ENCODE measurements around the gene PLEKHM3.
A peak's percentile ranks its signal among the peaks of the same experiment; 100 is the strongest.
"Not testable (repeated sequence)": the region's sequence is repeated elsewhere in the genome, so short reads cannot be mapped to it uniquely, and the experiment has no call there.

Gene PLEKHM3

DNA sequence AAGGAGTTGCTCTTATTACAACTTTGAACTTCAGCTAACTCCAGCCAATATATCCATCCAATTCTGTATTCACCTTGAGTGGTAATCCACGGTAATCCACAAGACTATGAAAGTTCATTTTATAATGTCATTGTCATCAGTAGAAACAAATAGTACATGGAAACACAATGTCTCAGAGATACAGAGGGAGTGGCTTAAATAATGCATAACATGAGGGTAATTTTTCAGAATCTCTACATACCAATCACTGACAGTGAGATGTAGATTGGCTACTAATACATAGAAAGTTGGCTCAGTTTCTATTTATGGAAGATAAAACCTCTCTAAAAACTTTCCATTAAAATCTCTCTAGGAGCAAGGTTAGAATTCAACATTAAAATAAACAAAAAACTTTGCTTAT is 93.2 kb downstream of the PLEKHM3 start:
- DNase-seq (ENCODE audit: low read depth) = no peak
- no peak overlapping the region for H3K4me3 ChIP-seq (ENCODE audit: low read depth, low read length)

DNA sequence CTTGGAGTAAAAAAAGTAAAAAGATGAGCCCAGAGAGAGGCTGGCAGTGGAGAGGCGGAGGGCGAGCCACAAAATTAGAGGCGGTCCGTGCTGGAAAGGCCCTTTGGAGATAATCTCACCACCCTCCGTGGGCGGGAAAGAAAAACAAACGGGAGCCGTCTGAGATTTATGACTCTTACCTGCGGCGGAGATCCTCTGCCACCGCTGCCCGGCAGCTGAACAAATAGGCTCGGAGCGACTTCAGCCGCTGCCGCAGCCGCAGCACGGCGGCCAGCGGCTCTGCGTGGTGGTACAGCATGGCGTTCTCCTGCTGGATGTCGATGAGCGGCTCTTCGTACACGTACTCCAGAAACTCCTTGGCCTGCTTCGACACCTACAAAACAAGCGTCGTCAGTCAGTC is 94.6 kb downstream of the PLEKHM3 start:
- no peak overlapping the region for H3K4me3 ChIP-seq (ENCODE audit: low read depth, low read length)
- DNase-seq (ENCODE audit: low read depth) = no peak

DNA sequence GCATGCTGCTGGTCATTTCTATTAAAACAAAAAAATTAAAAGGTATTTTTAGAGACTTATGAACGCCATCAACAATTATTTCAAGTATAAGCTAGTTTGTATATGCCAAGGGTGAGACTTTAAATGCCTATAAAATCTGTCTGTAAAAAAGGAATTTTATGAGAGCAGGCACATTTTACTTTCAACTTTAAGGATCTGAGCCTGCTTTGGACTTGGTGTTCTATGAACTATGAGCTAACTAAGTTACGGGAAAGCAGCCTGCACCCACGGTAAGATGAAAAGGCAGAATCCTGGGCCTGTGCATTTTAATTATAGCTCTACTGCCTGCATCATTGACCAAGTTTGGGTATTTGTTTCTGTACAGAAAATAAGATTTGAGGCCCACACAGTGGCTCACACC is 95.4 kb downstream of the PLEKHM3 start:
- DNase-seq (ENCODE audit: low read depth) = no peak
- H3K4me3 ChIP-seq (ENCODE audit: low read depth, low read length) = no peak overlapping the region

DNA sequence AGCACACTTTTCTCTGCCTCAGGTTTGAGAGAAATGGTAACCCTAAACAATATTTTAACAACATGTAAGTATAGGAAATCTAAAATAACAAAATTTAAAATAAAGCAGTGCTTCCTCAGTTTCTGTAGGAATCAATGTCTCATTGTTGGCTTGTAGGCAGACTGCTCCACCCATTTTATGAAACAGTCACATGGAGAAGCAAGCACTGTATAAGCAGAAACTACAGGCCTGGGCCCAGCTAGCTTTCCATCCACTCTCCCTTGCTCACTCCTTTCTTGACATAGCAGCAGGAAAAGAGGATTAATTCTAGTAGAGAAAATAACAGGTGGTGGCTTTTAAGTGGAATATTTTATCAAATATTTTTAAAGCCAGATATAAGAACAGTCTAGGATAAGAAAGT is 97.2 kb downstream of the PLEKHM3 start:
- H3K4me3 ChIP-seq (ENCODE audit: low read depth, low read length) = no peak overlapping the region
- no peak for DNase-seq (ENCODE audit: low read depth)

DNA sequence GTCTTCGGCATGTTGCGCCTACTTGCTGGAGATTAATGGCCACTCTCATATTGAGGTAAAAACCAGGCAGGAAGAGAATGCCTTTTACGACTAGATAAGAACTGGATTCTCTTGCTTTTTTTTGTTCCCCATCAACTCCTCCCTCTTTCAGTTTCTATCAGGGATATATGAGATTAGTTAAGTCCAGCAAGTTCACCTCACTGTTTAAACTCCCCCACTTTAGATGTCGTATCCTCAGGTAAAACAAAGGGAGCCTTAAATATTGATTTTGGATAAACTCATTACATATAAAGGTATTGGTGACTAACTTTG is 98.4 kb downstream of the PLEKHM3 start:
- no peak for DNase-seq (ENCODE audit: low read depth)
- H3K4me3 ChIP-seq (ENCODE audit: low read depth, low read length) = no peak overlapping the region

DNA sequence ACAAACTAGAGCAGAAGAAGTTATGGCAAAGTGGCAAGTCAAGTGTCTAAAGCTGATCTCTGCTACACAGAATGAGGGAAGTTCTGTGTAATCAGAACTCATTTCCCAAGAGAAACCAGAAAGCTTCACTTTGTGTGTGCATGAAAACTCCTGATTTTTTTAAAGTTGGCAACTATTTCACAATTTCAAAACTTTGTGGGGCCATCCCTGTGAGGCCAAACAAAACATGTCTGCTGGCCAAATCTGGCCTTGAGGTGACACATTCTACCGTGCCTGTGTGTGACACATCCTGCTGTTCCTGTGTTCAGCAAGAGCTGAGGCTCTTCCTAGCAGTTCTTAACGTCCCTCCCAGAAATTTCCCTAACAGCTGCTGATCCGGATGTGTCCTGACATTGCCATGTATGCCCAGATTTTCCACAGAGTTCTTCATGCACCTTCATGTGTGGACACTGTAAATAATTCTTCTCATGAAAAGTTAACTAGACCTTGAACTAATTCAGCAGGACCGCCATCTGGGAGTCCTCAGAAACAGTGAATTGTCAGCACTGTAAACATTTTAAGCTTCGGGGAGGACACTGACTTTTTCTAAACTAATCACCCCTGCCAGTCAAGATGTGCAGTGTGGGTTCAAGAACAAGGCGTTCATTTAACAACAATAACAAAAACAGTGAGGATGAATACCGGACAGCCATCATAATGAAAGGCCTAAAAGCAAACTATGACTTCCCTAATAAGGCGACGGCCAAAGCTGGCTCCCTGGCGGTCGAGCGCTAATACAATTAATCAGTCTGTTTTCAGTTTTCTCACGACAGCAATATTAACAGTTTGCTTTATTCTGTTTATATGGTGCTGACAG is 99.0 kb downstream of the PLEKHM3 start:
- DNase-seq (ENCODE audit: low read depth) = peak; percentile 83
- H3K4me3 ChIP-seq (ENCODE audit: low read depth, low read length) = no peak overlapping the region

DNA sequence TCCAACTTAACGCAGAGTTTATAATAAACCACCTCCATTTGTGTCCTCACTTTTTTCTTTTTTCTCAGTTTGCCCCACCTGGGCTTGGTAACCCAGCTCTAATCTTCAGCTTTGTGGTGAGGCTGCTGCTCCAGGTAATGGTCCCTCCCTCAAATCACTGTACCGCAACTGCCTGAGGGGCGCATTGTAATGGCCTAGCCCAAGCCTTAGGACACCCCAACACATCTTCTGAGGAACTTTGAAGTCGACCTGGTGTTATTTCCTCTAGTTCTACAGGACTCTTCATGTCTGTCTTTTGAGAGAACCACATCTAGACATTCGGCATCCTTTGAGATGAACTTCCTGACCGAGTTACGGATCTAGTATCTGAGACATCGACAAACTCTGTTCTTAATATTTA is 99.7 kb downstream of the PLEKHM3 start:
- DNase-seq (ENCODE audit: low read depth) = no peak
- no peak overlapping the region for H3K4me3 ChIP-seq (ENCODE audit: low read depth, low read length)

DNA sequence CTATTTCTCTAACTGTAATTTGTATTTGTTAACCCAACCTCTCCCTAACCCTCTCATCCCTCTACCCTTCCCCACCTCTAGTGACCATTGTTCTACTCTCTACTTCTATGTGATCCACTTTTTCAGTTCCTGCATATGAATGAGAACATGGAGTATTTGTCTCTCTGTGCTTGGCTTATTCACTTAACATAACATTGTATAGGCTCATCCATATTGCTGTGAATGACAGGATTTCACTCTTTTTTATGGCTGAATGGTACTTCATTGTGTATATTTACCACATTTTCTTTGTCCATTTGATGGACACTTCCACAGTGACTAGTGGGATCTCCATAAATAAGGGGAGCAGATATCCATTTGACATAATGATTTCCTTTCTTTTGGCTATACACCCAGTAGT is 103.7 kb downstream of the PLEKHM3 start:
- DNase-seq (ENCODE audit: low read depth) = no peak

DNA sequence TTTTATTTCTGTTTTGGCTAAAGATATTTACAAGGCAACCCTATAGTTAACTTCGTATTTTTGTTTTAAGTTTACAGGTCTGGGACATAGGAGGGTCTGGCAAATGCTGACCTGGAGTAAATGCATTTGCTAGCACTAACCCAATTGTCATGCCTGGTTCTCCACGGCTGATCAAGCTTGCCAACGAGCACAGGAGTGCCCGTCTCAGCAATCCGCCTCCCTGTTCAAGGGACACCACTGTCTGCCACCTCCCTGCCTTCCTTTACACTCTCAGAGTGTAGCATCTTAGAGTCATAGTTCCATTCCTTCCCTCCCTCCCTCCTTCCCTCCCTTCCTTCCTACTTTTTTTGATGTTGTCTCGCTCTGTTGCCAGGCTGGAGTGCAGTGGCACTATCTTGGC is 104.6 kb downstream of the PLEKHM3 start:
- no peak overlapping the region for H3K4me3 ChIP-seq (ENCODE audit: low read depth, low read length)

More for the DNA sequence above, 103.7 kb downstream of the PLEKHM3 start:
- H3K4me3 ChIP-seq (ENCODE audit: low read depth, low read length) = no peak overlapping the region

DNA sequence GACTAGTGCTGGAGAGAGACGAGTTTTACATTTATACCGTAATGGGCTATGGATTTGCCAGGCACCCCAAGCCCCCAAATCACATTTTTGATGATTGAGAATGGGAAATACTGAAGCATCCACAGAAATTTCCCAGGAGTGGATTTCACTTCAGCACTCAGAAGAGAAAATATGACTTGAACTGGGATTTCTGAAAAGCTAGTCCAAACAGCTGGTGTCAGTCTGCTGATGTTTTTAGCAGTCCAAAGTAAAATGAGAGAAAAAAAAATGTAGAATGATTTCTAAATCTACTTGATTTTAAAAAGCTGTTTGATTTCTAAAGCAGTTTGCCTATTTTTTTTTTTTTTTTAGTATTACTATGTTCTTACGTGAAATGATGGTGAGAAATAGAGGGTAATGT is 105.0 kb downstream of the PLEKHM3 start:
- no peak for DNase-seq (ENCODE audit: low read depth)
- H3K4me3 ChIP-seq (ENCODE audit: low read depth, low read length) = no peak overlapping the region

More for the DNA sequence above, 104.6 kb downstream of the PLEKHM3 start:
- no peak for DNase-seq (ENCODE audit: low read depth)

DNA sequence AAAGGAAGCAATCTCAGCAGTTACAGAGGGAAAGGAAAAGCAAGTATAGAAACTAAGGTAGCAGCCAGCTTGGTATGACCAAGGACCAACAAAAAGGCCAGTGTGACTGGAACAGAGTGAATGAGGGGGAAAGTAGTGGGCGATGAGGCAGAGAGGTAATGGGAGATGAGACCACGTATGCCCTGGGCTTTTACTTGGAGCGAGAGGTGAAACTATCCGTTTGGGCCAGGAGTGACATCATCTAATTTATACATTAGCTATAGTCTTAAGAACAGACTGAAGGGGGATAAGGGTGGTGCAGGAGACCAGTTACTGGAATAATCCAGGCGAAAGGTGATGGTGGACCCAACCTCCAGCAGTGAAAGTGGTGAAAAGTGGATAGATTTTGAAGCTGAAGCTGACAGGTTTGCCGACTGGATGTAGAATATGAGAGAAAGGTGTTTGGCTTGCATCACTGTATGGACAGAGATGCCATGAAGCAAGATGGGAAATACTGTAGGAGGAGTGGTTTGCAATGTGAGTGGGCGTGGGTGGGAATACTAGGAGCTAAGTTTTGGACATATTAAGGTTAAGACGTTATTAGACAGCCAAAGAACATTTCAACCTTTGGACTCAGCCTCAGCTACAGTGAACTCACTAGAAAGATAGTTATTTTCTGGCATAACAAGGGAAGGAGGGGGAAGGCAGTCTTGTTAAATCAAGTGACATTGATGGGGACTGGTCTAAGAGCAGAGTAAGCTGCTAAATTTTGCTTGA is 106.0 kb downstream of the PLEKHM3 start:
- no peak for DNase-seq (ENCODE audit: low read depth)
- no peak overlapping the region for H3K4me3 ChIP-seq (ENCODE audit: low read depth, low read length)

DNA sequence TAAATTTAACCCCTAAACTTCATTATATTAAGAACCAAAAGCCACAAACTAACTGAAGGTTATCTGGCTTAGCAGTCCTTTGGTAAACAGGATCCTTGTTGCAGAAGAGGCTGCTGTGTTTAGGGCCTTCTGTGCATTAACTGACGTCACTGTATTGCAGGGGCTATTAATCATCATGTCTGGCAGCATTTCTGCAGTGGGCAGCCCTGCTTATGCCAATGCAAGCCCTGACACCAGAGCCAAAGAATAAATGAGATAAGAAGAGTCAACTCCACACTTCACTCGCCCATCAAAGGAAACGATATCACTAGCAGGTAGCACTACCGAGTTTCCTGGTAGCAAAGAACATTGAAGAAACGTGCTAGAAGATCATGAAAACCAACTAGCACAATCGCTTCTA is 110.6 kb downstream of the PLEKHM3 start:
- no peak overlapping the region for H3K4me3 ChIP-seq (ENCODE audit: low read depth, low read length)
- no peak for DNase-seq (ENCODE audit: low read depth)

DNA sequence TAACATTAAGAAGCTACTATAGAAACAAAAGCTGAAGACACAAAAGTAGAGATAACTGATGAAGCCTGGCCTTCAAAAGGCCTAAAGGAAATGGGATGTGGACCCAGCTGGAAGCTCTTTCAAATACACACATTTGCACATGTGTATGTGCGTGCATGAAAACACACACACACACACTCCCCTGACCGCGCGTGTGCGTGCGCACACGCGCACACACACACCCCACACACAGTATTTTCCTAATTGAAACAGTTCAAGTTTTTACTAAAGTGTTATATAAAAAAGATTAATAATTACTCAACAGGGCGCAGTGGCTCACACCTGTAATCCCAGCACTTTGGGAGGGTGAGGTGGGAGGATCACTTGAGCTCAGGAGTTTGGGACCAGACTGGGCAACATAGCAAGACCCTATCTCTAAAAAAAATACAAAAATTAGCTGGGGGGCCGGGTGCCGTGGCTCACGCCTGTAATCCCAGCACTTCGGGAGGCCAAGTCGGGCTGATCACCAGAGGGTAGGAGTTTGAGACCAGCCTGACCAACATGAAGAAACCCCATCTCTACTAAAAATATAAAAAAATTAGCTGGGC is 111.5 kb downstream of the PLEKHM3 start:
- no peak for DNase-seq (ENCODE audit: low read depth)
- H3K4me3 ChIP-seq (ENCODE audit: low read depth, low read length) = no peak overlapping the region

DNA sequence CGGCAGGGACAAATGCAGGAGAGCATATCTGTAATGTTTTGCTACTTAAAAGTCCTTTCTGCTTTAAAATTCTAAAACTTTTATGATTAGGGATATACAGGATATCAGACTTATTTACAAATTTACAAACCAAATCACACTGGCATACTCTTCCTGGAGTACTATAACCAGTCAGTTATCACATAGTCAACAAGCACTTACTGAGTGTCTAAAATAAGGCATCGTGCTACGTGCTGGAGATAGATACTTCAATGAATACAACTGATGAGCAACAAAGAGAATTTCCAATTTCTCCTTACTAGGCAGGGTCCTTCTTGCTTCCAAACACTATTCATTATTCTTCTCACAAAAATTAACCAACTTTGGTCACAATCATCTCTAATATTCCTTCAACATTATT is 113.5 kb downstream of the PLEKHM3 start:
- no peak overlapping the region for H3K4me3 ChIP-seq (ENCODE audit: low read depth, low read length)
- DNase-seq (ENCODE audit: low read depth) = no peak

DNA sequence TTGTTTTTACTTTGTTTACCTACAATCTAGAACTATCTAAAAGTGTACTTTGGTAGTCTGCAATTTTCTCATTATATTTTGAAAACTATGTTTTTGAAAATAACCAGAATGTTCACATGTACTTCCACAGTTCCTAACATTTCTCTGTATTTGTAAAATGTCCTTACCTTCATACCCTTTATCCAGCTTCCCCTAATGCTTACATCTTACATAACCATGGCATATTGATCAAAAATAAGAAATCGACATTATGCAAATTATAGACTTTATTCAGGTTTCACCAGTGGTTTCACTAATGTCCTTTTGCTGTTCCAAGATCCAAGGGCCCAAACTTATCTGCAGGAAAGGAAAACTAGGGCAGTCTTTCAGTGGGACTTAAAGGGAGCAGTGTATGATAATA is 114.1 kb downstream of the PLEKHM3 start:
- DNase-seq (ENCODE audit: low read depth) = no peak

DNA sequence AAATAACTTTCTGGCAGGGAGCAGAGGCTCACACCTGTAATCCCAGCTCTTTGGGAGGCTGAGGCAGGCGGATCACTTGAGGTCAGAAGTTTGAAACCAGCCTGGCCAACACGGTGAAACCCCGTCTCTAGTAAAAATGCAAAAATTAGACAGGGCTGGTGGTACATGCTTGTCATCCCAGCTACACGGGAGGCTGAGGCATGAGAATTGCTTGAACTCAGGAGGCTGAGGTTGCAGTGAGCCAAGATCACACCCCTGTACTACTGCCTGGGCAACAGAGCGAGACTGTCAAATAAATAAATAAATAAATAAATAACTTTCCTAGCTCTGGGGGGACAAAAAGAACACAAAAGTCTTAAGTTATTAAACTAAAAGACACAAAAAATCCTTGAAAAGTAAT is 118.8 kb downstream of the PLEKHM3 start:
- not testable (repeated sequence) for H3K4me3 ChIP-seq (ENCODE audit: low read depth, low read length); DNase-seq (ENCODE audit: low read depth)

More for the DNA sequence above, 114.1 kb downstream of the PLEKHM3 start:
- no peak overlapping the region for H3K4me3 ChIP-seq (ENCODE audit: low read depth, low read length)

DNA sequence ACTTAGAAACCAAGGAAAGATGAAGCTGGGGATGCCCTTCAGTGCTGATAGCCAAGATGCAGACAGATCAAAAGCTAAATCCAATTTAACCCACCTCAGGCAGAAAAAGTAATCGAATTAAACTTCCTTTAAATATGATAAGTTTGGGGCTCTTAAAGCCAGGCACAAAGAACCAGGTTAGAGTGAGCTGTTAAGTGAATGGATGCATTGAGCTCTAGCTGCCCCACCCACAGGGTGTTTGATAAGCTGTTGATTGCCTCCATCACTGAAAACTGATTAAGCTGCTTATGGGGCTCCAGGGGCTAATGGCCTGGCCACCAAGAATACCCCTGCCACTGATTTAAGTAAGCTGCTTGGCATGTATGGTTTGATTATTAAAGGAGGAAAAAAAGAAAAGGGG is 119.8 kb downstream of the PLEKHM3 start:
- H3K4me3 ChIP-seq (ENCODE audit: low read depth, low read length) = no peak overlapping the region
- DNase-seq (ENCODE audit: low read depth) = no peak

DNA sequence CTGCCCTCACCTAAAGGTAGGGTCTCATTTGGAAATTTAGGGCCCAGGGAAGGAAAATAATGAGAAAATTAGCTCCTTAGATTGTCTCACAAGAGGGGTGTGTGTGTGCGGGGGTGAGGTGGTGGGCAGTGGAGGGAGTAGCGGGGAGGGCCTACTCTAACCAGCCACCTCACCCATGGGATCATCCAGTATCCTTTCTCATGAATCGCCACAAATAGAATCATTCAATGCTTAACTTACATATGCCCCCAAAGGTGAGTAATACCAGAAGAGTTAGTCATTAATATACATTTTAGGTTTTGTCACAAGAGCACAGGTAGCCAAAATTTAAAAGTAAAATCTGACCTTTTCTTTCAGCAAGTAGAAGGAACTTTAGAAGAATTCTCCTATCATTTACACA is 122.1 kb downstream of the PLEKHM3 start:
- DNase-seq (ENCODE audit: low read depth) = no peak
- H3K4me3 ChIP-seq (ENCODE audit: low read depth, low read length) = no peak overlapping the region

DNA sequence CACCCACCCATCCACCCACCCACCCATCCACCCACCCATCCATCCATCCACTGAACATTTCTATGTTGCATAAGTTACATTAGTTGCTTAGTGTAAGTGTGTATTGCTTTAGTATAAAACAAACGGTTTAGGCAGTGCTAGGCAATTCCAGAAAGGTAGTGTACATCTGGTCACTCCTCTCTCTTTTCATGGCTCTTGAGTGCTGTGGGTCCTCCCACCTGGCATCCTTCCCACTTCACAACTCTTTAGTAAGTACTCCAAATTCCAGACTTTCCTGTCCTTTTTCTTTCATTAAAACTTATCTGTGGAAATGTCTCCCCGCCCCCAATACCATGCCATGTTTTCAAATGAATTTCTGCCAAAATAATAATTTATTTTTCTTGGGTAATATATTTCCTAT is 122.5 kb downstream of the PLEKHM3 start:
- DNase-seq (ENCODE audit: low read depth) = no peak
- H3K4me3 ChIP-seq (ENCODE audit: low read depth, low read length) = no peak overlapping the region

DNA sequence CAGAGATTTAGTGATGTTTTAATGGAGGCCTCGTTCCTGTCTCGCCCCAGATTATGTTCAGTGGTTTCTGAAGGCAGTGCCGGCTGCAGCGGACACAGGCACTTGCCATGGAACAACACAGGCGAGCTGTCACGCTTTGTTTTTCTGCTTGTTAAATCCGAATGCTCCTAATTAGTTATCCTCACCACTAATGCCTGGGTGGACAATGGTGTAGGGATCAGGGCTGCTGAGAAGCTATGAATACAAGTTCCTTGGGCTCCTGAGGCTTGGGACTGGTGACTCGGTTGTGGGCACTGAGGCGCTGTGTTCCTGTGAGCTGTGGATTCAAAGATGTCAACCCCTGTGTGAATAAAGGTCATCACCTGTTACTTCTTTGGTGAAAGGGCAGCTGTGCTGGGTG is 123.5 kb downstream of the PLEKHM3 start:
- no peak overlapping the region for H3K4me3 ChIP-seq (ENCODE audit: low read depth, low read length)
- DNase-seq (ENCODE audit: low read depth) = no peak

DNA sequence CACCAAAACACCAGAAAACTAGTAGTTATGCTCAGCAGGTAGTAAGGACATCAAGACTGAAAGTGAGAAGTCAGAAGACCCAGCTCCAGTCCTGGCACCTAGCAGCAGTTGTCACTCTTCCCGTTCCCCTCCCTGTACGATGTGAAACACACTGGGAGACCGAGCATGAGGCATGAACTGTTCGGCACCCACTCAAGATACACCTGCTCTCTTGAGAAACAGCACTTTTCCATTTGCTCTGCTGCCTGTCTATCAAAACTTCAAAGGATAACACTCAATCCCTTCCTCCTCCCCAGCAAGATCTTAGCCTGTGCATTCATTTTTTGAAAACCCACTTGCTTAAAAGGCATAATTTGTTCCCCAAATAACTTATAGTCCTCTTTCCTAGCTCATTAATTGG is 123.9 kb downstream of the PLEKHM3 start:
- DNase-seq (ENCODE audit: low read depth) = no peak
- H3K4me3 ChIP-seq (ENCODE audit: low read depth, low read length) = no peak overlapping the region

All from skeletal muscle cell (primary cell).